T-helper 2 cell (primary cell): ENCODE measurements around the gene PRCP.

ENCODE experiments used
- DNase-seq, 5 experiments: peaks; one replicate each; pipeline versions ENCODE4 v3.0.0 to v3.0.0-alpha.2; 2012 to 2022

Gene PRCP

DNA sequence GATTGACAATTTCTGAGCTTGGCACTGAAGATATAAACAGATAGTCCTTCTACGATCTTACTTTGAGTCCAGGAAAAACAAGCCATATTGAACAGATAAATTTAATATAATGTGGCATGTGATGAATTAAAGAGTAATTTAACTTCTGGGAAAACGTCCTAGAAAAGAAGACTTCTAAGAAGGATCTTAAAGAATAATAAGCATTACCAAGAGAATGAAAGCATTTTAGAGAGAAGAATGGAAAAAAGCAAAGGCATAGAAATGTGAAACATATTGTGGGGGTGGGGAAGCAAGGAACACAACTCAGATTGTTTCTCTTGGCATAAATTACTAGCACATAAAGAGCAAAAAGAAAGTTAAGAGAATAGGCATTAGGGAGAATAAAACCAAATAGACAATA is 6.7 kb upstream of the PRCP start:
- DNase-seq = no peak

DNA sequence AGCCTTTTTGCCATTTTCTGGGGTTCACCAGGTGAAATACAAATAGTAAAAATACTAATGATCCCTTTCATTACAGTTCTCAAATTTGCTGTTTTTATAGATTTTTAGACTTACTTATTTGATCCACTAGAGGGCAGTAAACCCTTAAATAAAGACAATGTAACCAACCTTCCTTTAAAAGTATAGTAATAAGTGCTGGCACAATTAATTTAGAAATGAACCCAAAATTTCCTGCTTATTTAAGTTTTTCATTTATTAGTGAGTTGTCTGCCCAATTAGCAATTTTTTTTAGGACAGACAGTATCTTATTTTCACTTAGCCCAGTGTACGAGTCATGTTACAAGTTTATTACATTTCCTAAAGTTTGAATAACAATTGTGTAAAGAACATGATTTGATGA is 6.0 kb upstream of the PRCP start:
- DNase-seq = peak in 1 of 5 experiments; percentile 51

DNA sequence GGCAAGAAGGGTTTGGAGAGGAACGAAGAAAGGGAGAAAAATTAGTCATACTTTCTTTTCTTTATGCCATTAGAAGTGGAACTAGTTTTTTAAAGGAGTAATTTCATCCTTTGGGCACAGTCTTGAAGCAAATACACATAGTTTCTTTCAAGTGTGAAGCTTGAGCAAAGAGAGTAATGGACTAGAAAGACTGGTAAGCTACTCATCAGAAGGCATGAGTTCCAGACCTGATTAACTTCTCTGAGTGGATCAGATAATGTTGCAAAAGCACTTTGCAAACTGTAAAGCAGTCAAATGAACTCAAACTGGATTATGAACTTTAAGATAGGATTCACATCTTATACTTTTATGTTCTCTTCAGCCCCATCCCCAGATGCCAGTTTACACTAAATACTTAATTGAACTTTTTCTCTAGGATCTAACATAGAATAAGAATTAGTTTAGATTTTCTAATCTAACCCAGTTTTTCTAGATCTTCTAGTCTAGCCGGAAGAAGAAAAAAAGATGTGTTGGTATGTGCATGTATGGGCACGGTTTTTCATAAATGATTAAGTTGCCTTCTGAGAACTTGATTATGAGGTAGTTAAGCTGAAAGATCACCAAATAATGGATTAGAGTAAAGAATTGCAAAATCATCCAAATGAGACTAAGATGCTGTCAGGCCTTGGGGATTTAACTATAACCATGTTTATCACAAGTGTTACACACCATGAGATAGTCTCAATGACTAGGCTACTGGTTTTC is 3.8 kb upstream of the PRCP start:
- no peak for DNase-seq

DNA sequence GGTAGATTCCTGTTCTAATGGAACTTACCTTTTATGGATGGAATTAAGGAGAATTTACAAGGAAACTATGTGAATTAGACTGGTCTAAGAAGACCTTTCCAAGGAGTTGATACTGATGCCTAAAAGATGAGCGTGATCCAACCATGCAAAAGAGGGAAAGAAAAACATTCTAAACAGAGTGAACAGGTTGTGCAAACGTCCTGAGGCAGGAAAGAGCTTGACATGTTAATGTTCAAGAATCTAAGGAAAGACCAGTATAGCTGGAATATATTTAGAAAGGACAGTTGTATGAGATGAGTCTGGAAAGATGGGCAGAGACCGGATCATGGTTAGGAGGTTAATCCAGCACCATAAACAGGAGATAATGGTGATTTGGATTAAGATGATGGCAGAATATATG is 2.6 kb upstream of the PRCP start:
- no peak for DNase-seq

DNA sequence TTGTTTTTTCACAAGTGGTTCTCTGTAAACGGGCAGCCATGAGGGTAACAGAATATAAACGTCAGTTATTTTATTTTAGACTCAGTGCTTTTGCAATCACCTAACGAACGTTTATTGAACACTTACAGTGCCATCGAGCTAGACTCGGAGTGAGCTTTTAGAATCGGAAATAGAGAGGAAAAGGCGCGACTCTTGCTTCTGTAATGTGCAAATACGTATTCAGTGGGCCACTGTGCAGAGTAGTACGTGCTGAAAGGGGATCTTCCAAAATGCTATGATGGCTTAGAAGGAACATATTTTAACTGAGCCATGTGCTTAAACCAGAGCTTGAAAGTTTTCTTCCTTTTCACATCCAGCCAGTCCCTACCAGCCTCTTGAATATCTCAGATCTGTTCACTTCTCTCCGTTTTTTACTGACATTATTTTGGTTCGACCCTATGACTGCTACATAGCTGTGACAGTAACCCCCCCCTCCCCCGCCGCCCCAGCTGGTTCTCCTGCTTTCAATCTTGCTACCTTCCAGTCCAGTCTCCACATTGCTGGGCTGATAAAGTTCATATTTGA is 1.8 kb upstream of the PRCP start:
- DNase-seq = no peak

DNA sequence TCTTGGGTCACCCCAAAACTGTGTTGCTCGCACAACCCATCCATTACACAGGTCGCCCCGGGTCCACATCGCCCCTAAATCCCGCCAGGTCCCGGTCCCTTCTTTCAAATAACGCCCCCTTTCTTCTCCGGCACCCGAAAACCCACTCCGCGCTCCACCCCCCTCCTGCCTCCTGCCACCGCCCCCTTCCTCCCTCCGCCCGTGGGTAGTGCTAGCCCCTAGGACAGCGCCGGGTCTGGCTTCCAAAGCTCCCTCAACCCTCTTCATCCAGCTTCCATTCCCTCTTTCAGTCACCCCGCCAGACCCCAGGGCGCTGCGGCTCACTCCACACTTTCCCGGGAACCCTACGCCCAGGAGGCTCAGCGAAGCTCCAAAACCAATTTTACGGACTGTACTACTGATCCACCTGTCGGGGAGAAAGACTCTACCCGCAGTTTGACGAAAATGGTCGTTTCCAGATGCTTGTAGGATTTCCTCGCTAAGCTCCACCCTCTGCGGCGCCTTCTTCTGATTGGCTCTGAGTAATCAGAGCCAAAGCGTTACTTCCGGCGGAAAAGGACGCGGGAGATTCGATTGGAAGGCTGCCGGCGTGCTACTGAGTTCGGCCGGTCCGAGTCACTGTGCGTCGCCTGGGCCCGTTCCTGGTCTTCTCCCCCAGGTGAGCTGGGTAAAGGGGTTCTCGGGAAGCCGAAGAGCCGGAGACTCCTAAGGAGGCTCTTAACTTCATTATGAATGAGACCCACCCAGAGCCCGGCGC is 1.1 kb upstream of the PRCP start, which contains the start of gene DDIAS:
TSS of gene DDIAS (plus strand) at position 572 of the 757 bp plus-strand sequence. CDS start 13,003 bp downstream, outside the sequence.
- peak; percentile 84 to 98 (median 91) for DNase-seq

DNA sequence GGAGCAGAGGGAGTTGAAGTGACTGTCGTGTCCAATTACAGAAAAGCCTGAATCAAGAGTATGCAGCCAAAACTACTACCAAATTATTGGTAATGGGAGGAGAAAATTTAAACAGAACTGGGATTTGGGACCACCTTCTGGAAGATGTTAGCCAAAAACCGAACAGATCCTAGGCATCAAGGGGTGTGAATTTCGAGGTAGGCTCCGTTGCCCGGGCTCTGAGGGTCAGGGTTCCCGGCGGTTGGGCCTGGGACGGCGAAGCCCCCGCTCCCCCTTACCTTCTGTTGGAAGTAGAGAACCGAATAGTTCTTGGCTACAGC is 313 bp downstream of the PRCP start:
- DNase-seq = no peak

DNA sequence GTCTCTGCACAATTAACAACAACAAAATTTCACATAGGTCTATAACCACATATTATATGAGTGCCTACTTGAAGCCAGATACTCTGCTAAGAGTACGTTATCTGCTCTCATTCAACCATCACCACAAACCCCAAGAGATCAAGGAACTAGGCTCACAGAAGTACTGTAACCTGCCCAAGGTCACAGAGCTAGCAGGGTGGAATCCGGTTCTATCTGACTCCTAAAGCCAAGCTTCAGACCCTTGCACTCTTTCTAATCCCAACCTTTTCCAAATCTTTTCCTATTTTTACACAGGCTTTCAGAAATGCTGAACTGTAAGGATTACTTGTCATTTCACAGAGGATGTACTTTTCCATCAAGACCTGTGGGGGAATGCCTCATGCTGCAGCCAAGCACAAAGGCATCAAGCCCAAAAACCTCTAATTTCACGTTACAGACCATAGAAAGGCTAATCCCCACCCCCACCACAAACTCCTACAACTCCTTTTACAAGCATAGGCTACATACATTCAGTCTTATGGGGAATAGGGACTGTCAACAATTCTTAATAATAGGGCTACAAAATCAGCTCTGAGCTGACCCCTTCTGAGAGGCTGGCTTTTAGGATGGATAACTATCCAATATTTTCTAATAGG is 927 bp downstream of the PRCP start:
- peak in 2 of 5 experiments; percentile 23 to 89 for DNase-seq

DNA sequence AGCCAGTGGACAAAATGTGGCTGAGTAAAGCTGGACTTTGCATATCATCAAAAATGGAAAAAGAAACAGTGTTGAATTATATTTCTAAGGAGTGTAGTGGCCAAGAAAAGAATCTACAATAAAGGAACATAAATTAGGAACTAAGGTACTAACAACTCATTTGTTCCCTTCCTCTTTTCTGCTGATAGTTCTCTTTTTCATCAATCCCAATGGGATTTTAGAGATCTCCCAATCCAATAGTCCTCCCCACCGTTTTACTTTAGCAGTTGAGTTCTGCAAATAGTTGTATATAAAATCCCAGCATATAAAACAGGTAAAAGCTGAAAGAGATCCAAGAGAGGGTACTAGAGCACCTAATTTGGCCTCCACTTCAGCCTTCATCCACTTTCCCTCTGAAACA is 2.0 kb downstream of the PRCP start:
- DNase-seq = no peak

DNA sequence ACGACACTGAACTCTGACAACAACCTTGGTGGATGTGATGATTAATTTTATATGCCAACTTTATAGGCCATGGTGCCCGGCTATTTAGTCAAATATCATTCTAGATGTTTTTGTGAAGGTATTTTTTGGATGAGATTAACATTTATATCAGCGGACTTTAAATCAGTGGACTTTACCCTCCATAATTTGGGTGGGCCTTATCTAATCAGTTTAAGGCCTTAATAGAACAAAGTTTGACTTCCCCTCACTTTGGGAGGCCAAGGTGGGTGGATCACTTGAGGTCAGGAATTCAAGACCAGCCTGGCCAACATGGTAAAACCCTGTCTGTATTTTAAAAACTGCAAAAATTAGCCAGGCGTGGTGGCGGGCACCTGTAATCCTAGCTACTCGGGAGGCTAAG is 4.0 kb downstream of the PRCP start:
- no peak for DNase-seq

DNA sequence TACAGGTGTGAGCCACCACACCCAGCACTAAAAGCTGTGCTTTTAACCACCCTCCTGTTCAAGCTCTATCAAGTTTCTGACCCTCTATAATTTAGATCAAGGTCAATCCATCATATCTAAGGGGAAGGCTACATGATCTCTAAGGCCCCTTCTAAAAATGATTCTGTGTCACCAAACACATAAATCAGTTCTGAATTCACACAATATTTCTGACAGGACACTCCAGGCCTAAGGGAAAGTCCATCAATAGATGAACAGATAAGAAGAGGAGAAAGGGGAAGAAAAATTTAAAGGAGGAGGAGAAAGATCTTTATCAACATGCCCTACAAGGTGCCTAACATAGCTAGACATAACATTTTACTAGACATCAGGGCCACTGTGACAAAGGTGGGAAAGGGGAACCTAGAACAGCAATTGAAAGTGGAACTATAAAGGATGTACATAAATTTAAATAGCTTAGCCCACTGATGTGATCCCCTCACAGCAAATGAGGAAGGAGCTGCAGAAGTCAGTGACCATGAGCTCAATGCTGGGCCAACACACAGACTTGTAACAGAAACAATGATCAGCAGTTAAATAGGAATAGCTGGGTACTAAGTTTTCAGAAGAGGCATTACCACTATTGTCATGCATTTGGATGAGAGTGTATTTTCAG is 4.7 kb downstream of the PRCP start:
- no peak for DNase-seq

DNA sequence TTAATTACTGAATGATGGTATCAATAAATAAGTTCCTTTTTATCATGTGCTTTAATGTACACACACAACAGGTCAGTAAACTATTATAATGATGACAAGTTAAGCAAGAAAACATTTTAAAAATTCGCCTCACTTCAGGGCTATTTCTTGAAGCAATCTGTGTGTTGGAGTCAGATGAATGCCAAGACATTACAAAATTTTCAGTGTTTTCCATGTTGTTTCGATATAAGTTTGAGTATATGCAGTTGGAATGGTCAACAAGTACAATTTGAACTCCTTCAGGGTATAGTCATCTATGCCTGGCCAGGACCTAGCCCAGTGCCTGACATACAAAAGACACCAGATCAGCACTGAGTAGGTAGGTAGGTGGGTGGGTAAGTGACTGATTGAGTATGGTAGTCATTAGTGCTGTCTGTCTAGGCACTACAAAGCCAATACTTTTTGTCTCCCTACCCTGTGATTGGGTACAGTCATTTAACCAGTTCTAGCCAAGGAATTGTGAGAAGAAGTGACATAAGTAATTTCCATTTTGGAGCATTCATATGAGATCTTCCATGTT is 7.5 kb downstream of the PRCP start:
- DNase-seq = no peak

DNA sequence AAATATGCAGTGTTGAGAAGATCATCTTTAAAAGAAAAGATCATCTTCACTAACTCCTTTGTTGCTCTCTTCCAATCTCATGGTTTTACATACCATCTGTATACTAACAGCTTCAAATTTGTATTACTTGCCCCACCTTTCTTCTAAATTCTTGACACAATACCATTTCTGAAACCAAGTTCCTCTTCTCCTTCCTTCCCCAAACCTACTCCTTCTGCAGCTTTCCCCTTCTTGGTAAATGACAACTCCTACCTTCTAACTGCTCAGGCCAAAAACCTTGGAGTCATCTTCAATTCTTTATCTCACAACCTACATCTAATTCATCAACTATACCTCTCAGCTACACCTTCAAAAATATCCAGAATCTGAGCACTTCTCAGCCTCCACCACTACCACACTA is 9.3 kb downstream of the PRCP start:
- DNase-seq = no peak

DNA sequence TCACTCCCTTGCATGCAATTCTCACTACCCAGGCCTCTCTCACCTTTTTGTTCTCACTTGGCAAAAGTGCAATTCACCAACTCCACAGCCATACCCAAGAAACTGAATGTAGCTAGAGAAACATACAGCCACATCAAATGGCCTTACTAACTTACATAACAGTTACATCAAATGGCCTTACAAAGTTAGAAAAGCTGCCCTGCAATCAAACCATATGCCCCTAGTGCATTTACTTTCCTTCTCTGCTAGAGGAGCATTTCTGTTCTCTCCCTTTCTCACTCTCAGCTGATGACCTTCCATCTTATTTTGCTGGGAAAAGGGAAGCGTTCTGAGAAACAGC is 10.3 kb downstream of the PRCP start:
- no peak for DNase-seq

DNA sequence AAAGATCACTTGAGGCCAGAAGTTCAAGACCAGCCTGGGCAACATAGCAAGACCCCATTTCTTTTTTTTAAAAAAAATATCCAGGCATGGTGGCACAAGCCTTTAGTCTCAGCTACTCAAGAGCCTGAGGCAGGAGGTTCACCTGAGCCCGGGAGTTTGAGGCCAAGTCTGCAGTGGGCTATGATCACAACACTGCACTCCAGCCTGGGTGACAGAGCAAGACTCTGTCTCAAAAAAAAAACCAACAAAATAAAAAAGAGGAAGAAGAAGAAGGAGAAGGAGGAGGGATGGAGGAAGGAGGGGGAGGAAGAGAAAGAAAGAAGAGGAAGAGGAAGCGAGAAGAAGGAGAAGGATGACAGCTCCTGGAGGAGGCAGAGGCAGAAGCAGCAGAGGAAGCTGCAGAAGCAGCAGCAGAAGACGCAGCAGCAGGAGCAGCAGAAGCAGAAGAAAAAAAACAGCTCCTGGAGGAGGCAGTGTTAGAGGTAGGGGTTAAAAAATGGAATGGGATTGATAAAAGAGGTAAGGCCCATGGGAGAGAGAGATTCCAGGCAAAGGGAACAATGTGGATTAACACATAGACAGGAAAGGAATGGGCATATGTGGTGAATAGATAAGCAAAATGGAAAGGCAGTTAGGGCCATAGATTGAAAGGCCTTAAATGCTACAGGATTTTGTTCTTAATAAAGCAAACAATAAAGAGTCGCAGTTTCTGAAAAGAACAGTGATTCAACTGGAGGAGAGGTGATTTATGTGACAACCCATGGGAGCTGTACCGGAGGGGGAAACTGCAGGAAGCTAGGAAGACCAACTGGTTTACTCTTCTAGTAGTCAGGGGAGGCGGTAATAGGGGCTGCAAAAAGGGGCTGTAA is 10.9 kb downstream of the PRCP start:
- DNase-seq = no peak

DNA sequence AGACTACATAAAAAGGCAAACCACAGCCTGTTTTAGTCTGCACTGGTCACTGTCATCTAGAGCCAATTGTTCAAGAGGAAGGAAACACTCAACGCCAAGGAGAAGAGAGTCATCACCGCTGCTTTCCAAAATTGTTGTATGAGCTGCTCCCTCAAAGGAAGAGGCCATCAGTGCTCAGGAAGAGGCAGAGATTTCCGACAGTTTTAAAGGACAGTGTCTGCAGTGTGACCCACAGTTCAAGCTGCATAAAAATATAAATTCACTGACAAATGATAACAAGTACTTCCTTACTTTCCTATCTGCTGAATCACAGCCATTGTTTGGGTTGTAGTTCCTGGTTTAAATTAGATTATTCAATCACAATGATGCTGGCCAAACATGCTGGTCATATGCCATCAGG is 16.4 kb downstream of the PRCP start:
- no peak for DNase-seq

DNA sequence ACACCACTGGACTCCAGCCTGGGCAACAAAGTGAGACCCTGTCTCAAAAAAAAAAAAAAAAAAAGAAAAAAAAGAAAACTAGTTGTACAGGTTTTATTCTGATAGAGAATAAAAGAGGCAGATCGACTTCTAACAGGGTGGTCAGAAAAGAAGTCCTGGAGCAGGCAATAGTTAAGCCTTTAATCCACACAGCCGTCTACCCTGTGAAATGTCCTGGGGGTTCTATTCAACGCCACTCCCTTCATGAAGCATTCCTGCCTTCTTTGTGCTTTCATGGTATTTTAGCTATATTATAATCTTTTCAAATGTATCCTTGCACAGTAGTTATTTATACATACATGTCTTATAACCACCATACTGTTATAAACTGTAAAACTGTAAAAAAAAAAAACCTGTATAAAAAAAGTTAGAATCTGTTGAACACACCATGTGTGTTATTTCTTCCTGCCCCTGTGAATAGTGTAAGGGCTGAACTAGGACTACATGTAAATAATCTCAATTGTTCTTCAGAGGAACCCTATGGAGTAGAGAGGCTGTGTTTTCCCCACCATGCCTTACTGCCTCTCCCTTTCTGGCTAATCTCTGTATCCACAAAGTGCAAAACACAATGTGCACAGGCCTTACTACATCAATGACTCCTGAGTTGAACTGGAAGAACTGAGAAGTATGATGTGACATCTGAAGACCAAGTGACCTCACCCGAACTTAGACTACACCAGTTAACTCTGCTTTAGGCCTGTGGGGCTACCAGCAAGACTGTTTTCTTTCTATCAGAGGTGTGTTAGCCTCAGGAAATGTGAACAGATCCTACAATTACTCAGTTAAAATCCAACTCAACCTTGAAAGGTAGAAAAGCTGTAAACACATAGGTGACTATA is 25.3 kb downstream of the PRCP start:
- DNase-seq = no peak

DNA sequence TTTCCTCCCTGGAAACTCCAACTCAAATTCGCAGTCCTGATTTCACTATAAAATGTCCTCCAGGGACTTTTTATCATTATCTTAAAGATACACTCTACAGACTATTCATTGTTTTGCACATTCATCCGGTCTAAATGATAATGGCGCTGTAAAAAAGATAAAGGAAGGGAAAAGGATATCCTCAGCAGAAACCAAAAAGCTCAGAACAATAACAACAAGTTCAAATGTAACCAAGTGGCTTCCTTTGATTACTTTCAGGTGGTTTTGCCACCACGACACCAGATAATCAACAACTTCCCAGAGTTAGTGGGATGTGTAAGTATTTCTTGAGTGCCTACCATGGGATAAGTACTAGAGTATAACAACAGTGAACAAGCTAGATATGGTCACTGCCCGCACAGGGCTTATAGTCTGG is 26.3 kb downstream of the PRCP start:
- peak in 1 of 5 experiments; percentile 74 for DNase-seq

DNA sequence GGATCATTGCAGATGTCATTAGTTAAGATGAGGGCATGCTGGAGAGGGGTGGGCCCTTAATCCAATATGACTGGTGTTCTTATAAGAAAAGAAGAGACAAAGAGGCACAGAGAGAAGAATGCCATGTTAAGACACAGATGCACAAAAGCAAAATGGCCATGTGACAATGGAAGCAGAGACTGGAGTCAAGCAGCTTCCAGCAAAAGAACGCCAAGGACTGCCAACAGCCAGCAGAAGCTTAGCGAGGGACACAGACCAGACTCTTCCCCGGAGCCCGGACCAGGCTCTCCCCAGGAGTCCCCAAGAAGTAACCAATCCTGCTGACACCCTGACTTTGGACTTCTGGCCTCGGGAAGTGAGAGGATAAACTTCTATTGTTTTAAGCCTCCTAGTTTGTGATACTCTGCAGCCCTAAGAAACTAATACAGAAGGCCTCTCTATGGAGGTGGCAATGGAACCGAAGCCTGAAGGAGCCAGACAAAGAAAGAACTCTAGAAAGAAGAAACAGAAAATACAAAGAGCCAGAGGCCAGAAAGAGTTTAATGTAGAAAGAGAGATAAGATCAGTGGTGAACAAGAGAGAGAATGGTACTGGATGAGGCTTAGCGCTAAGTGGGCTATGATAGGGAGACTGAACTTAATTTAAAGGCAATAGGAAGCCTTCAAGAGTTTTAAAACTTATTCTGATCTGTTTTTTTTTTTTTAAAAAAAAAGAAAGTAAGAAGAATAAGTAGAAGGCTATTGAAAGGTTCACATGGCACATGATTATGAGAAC is 27.7 kb downstream of the PRCP start:
- peak in 1 of 5 experiments; percentile 64 for DNase-seq

DNA sequence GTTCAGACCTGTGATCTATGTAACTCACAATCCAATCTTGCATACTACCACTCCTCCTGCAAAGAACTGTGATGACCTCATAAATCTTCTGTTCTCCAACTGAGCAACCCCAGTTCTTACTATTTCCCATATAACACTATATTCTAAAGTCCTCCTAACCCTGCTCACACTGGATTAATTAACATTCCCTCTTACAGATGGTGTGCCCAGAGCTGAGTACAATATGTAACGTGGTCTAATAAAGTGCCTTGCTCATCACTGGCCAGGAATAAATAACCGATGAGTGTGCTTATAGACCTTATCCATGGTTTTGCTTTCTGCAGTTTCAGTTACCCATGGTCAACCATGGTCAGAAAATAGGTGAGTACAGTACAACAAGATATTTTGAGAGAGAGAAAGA is 28.6 kb downstream of the PRCP start:
- DNase-seq = no peak
